GM15510 (cell line): ENCODE results near the gene ALK.

Experiments
- POLR2A ChIP-seq: IDR thresholded peaks from 3 replicates; pipeline ENCODE4 v1.6.1; 2011; ENCODE audit warnings: borderline replicate concordance; ENCODE audit not compliant: insufficient read length; ENCODE audit errors: extremely low read depth

ALK gene

DNA sequence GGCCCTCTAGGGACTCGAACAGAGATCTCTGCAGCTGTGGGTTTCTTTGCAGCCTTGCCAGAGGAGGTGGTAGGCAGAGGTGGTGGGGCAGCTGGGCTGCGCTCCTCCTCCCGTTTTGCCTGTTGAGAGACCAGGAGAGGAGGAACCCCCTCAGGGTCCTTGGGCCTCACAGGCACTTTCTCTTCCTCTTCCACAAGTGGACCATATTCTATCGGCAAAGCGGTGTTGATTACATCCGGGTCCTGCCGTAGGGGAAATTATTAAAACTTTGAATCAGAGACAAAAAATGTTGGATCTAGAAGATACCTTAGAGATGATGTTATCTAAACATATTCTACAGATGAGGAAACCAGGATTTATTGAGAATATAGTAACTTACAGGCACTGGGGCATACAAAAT, 727.7 kb downstream of the ALK start:
- no peak for TF ChIP-seq POLR2A

DNA sequence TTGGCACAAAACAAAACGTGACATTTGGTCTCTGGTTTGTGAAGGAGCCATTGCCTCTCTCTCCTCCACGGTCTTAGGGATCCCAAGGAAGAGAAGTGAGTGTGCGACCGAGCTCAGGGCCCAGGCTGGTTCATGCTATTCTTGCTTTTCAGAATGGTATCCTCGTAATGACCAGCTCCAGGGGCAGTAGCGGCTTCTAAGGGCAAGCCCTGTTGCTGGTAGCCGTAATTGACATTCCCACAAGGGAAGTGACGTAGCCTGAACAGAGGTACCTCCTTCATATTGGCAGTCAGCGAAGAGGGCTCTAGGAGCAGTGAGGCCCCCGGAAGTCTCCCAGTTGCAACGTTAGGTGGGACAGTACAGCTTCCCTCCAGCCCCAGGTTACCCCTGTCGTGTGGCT, 728.3 kb downstream of the ALK start:
- no peak for TF ChIP-seq POLR2A

DNA sequence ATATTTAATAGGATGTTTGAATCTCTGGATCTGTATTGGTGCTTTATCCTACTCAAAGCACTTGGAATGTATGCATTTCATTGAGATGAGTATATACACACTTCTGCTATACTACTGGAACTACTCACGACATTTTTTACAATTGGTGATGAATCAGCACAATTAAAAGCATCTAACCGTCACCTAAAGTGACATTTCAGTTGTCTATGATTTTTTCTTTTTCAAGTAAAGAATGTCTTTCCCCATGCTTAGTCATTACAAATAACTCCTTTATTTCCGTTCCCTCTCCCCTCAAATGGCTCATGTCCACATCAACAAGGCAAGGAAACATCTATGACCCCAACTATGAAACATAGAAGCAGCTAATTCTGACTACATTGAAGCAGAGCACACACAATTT, 728.9 kb downstream of the ALK start:
- no peak for TF ChIP-seq POLR2A

DNA sequence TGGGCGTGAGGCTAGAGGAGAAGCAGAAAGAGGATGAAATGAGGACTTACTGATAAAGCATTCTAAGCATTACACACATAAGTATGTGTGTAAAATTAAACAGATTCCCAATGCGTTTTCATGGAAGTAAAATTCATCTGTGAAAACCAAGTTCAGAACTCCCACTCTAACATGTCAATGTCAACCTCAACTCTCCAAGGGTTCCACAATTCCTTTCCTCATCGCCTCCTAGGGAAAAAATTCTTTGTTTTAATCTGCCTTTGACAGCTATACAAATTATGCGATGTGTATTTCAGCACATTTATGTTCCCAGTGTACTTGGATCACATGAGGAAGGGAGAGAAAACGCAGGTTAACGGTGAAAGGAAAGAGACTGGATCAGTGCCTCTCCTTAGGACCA, 729.6 kb downstream of the ALK start:
- no peak for TF ChIP-seq POLR2A

DNA sequence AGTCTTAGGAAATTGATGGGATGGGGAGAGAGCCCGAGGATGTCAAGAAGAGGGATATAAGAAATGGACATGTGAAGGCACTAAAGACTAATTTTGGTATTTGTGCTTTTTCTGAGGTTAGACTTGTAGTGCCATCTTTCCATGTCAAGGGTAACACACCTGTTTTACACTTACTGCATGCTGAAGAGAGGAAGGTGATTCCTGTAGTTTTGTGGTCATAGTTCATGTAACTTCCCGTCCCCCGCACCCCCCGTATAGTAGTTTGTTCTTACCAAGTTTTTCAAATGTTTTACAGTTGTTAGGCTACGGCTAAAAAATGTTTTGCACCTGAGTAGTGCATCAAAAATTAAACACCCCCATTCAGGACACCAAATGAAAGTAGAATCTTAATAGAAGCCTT, 732.3 kb downstream of the ALK start:
- TF ChIP-seq POLR2A: no peak

DNA sequence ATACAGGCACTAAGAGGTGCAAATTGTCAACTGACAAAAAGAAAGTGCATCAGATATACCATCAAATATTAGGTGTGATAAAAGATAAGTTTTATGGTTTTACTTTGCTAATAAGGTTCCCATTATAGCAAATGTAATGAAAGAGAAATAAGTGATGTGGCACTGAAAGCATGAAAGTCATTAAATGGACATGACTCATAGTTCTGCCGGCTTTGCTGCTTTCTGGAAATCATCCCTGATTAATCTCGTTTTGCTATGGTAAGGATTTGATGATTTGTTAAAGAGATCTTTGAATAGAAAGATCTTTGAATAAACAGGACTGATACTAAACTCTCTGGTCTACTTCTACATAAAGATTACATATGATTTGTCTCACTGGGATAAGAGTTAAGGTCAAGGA, 733.5 kb downstream of the ALK start:
- TF ChIP-seq POLR2A: no peak

DNA sequence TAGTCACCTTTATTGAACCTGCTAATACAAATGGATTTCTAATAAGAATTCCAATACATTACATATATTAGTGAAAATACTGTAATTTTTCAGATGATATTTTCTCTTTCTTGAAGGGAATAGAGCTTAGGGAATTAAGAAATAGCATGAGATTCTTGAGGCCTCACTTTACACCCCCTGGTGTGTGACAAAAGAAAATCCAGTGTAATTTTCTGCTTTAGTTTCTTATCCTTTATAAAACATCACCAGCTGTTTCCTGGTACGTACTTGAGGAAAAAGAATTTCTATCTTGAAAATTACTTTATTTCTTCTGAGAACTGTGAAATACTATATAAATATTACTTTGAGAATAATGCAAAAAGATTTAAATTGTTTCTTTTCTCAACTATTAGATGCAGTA, 734.6 kb downstream of the ALK start:
- TF ChIP-seq POLR2A: no peak

DNA sequence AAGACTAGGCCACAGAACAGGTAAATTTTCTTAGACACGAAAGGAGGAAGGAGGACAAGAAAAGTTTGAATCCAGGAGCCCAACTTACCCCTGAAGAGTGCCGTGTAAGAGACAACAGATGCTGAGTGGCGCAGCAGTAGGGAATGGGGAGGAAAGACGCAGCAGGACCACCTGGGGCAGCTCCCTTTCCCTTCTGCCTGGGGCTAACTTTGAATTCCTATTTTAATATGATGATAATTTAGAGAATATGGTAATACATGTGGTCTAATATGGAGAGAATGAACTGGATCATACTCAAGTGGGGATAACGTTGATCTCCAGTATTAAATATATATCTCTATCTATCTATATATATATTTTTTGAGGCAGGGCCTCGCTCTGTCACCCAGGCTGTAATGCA, 736.9 kb downstream of the ALK start:
- no peak for TF ChIP-seq POLR2A

DNA sequence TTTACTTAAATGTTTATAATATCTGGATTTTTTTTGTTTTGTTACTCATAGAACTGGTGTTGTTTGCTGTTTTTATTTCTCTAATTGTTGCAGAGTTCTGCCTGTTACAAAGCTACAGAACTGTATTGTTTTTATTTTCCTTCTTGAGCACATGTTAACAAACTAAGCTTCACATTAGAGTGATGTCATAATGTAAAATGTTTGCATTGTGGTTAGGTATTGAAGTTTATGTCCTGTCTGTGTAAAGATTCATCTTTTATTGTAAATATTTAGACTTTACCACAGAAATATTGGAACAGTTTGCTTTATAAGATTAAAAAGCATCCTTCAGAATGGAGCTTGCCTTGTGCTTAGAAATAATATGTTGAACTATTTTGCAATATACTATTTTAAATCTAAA, 738.5 kb downstream of the ALK start:
- TF ChIP-seq POLR2A: no peak

DNA sequence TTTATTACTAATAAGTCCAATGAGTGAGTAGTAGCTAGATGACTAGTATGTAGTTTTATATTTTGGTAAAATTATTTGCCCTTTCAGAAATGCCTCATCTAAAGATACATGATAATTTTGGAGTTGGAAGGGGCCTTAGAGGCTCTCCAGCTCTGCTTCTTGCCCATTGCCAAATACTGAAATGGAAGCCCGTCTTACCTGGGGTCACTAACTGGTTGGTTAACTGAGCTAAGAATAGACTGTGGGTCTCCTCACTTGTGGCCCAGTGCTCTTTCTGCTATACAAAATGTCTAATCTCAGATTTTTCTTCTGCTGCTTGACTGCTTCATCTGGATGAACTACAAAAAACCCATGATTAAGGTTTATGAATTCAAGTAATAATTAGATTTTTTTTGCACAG, 739.1 kb downstream of the ALK start:
- no peak for TF ChIP-seq POLR2A

DNA sequence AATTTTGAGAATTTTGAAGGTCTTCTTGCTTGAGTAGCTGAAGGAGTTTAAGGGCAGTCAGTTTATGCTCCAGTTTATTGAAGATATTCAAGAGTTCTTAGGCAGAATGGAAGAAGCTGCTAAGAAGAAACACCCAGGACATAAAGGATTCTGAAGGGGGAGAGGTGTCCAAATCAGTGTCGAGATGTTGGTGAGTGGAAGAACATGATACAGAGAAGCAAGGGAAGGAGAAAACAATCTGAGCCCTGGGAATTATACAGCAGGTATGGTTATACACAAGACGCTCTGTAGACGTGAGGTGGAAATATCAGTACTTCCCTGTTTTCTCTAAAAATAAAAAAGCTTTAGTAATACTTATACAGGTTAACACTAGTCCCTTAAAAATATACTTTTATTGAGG, 746.0 kb downstream of the ALK start:
- TF ChIP-seq POLR2A: no peak

DNA sequence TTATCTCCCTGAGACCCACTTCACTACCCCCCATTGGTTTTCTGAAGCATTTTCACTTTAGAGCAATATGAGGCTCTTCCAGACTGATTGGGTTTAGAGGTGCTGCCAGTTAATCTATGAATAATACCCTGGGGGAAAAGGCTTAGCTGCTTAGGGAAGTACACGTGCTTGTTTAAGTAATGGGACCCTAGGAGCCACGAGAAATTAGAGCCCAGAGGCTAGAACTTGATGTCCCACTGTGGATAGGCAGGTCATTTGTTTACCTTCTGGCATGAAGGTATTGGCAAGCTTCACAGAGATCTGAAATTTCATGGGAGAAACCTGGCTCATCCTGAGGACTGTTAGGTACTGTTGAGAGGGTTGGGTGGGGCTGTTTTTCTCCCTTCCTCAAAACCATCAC, 746.4 kb downstream of the ALK start:
- no peak for TF ChIP-seq POLR2A

DNA sequence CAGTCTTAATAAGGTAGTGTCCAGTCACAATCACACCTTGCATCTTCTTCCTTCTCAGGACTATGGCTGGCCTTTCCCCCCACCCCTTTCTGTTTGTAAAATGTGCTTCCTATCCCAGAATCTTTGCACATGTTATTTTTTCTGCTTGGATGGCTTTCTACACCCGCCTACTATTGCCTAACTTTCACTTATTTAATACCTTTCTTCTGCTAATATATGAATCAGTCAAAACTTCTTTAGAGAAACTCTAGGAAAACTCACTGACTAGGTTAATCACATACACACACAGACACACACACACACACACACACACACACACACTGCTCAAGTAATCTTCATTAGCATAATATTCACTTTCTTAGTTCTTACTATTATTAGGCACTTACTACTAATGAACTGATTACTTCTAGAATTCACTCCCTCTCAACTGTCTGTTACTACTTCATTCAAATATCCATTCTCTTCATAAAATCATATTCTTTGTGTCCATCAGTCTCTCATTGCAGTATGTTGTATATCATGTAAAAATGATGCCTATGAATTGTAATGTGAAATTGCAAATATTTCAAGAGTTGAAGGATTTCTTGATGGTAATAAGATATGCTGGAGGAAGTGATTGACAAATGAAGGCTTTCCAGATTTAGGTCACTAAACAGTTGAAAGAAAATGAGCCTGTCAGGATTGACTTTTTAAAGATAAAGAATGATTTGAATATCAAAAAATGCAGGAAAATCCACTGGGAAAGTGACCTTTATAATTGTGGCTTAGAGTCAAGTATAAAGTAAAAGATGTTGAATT, 754.9 kb downstream of the ALK start:
- TF ChIP-seq POLR2A: no peak

DNA sequence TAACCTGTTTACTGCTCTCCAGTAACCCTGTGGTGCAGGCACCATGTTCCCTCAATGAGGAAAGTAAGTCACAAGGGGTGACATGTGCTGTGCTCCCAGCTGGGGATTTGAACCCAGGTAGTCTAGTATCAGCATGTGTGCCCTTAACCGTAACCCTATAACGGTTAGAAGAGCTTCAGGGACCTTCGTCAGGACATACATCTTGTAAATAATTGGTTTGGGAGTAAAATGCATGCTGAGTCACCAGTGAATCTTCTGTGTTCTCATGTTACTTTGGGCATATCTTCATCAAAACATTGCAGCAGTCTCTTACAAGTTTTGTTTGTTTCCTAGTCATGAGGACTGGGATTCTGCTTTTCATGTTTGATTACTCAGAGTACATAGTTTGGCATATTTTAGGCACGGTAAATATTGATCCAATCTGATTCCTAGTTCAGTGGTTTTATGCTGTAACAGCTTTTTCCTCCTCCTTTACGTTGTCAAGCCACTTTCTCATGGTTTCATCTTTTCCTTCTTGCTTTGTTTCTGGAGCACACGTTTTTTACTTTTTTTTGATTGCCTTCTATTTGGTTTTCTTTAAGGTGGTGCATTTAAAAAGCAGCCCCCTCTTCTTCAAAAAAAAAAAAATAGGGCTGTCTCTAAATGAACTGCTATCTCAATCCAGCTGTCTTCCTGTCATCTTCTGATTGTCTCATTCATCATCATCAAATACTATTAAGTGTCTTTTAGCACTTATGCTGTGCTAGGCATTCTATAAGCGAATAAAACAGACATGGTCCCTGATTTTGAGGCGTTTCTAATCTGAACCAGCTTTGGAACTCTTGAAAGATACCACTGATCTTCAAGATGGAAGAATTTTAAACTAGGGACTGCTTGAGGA, 755.8 kb downstream of the ALK start:
- TF ChIP-seq POLR2A: no peak

DNA sequence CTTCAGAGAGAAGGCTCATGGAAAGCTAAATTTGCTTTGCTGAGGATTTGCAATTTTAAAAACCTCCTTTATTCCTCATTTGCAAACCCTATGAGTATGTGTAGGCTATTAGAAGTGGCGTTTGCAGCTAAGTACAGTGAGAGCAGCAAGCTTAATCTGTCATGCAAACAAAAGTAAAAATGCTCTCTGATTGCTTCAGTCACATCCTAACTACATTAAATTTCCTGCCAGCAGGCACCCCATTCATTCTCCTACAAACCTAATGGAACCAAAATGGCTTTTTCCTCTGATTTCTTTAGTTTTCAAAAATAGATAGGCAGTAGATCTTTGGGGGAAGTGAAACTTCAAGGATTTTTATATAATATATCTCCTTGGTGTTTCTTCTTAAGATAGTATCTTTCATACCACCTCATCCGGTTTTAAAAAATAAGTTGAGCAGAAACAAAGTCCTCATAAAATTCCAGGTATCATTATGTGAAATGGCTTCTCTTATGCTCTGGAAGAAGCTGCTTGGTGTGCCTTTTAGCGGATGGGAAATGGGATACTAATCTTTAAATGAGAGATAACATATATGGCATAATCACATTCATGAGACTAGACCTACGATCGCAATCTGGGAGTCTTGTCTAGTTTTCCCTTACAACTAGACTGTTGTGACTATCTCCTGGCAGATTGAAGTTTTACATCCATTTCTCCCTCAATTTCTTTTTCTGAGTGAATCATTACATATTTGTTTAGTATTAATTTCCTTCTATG, 757.1 kb downstream of the ALK start:
- no peak for TF ChIP-seq POLR2A

DNA sequence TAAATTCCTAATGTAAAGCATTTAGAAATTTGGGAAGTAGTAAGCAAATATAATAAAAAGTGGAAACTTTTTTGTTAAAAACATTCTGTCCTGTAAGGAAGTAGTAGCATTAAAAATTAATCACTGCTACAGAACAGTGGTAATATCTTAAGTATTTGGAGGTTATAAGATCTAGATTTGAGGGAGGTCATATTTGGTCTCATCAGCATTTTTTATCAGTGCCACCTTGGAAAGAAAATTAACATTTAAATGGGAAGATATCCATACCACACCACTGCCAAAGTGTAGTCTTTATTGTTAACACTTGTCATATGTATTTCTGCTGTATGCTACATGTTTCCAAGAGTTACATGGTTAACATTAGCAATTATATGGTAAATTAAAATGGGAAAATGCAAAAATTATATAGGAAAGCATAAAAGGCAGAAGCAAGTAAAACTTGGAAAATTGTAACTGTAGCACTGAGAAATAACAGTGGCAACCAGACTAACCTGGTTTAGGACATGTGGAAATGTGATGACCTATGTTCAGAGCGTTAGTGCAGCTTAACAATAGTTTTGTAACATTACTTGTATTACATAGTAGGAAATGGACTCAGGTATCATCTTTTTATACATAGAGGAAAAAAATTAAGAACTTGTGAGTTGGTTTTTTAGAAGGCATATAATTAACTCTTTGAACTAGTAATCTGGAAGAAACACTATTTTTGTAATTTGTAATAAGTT, 759.0 kb downstream of the ALK start:
- no peak for TF ChIP-seq POLR2A

DNA sequence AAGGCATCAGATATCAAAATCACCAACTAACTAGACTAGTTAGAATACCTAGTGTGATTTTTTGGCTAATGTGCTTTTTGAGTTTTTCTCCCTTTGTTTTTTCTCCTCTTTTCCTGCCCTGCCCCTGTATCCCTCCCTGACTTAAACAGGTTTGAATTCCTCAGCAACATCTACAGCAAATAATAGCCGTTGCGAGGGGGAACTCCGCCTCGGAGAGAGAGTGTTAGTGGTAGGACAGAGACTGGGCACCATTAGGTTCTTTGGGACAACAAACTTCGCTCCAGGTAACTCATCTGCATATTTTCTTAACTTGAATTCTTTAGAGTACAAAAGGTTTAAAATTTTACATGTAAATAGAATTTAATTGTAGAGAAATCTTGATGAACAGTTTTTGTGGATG, 761.2 kb downstream of the ALK start:
- TF ChIP-seq POLR2A: no peak
